ENCODE data around the gene PRPF6. TPM values are rescaled to one million over a fixed set of nuclear protein-coding genes. Genes with fewer than 3 reads are reported as not detected.

The PRPF6 gene
- total and polyA plus RNA-seq, 2 of the 13 experiments (the other 11 are each of a cell fraction or from before 2014, with no cell fraction given) = 63.7 to 101 TPM

DNA sequence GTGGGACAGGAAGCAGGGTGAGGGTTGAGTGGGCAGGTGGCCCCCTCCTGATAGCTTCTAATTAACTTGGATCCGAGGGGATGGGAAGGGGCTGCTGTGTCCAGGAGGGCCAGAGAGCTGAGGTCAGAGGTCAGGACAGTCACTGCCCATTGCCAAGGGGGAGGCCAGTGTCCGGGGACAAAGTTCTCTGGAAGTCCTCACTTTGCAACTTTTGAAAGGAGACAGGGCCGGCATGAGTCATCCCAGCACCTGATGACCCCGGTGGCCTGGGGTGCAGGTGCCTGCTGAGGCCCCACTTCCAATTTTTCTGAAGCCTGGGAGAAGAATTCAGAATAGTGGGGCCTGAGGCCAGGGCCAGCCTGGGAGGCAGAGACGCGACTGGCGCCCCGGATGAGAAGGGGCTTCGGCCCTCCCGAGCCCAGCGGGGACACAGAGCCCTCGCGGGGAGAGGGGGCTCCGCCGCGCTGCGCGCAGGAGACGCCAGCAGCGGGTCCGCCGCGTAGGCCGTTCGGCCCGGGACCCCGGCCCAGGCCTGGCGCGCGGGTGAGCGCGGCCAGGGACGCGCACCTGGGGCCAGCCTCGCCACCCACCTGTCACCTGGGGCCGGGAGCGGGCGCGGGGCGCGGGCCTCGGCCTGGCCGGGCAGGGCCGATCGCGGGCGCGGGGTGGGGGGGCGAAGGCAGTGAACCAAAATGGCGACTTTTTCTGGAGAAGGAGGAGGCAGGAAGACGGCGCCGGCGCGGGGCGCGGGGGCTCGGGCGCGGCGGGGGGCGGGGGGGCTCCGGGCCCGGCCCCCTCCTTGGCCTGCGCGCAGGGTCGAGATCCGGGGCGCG, 11.8 kb upstream of the PRPF6 start (continued):
- TF ChIP-seq, protein P1, sequence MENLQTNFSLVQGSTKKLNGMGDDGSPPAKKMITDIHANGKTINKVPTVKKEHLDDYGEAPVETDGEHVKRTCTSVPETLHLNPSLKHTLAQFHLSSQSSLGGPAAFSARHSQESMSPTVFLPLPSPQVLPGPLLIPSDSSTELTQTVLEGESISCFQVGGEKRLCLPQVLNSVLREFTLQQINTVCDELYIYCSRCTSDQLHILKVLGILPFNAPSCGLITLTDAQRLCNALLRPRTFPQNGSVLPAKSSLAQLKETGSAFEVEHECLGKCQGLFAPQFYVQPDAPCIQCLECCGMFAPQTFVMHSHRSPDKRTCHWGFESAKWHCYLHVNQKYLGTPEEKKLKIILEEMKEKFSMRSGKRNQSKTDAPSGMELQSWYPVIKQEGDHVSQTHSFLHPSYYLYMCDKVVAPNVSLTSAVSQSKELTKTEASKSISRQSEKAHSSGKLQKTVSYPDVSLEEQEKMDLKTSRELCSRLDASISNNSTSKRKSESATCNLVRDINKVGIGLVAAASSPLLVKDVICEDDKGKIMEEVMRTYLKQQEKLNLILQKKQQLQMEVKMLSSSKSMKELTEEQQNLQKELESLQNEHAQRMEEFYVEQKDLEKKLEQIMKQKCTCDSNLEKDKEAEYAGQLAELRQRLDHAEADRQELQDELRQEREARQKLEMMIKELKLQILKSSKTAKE (CRISPR knock-in tag; IDR thresholded peaks at IDR 0.05; ENCODE audit: borderline replicate concordance) = no peak
- no peak for TF ChIP-seq SETDB1 (CRISPR knock-in tag; IDR thresholded peaks at IDR 0.05; ENCODE audit: borderline replicate concordance)
- no peak for TF ChIP-seq ZFP41 (CRISPR knock-in tag; IDR thresholded peaks at IDR 0.05; ENCODE audit: borderline replicate concordance)
- TF ChIP-seq ZNF20 (CRISPR knock-in tag; IDR thresholded peaks at IDR 0.05) = no peak
- TF ChIP-seq, protein P2, sequence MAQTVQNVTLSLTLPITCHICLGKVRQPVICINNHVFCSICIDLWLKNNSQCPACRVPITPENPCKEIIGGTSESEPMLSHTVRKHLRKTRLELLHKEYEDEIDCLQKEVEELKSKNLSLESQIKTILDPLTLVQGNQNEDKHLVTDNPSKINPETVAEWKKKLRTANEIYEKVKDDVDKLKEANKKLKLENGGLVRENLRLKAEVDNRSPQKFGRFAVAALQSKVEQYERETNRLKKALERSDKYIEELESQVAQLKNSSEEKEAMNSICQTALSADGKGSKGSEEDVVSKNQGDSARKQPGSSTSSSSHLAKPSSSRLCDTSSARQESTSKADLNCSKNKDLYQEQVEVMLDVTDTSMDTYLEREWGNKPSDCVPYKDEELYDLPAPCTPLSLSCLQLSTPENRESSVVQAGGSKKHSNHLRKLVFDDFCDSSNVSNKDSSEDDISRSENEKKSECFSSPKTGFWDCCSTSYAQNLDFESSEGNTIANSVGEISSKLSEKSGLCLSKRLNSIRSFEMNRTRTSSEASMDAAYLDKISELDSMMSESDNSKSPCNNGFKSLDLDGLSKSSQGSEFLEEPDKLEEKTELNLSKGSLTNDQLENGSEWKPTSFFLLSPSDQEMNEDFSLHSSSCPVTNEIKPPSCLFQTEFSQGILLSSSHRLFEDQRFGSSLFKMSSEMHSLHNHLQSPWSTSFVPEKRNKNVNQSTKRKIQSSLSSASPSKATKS (CRISPR knock-in tag; IDR thresholded peaks at IDR 0.05) = no peak
- no peak for TF ChIP-seq CENPX (CRISPR knock-in tag; IDR thresholded peaks at IDR 0.05)
- TF ChIP-seq FOXA3 (CRISPR knock-in tag; IDR thresholded peaks at IDR 0.05) = peak; percentile 35; the same call in 1 of the 2 replicates
- peak; percentile 55; the same call in 1 of the 2 replicates for TF ChIP-seq ZNF264 (CRISPR knock-in tag; IDR thresholded peaks at IDR 0.05)
- TF ChIP-seq, protein P3, sequence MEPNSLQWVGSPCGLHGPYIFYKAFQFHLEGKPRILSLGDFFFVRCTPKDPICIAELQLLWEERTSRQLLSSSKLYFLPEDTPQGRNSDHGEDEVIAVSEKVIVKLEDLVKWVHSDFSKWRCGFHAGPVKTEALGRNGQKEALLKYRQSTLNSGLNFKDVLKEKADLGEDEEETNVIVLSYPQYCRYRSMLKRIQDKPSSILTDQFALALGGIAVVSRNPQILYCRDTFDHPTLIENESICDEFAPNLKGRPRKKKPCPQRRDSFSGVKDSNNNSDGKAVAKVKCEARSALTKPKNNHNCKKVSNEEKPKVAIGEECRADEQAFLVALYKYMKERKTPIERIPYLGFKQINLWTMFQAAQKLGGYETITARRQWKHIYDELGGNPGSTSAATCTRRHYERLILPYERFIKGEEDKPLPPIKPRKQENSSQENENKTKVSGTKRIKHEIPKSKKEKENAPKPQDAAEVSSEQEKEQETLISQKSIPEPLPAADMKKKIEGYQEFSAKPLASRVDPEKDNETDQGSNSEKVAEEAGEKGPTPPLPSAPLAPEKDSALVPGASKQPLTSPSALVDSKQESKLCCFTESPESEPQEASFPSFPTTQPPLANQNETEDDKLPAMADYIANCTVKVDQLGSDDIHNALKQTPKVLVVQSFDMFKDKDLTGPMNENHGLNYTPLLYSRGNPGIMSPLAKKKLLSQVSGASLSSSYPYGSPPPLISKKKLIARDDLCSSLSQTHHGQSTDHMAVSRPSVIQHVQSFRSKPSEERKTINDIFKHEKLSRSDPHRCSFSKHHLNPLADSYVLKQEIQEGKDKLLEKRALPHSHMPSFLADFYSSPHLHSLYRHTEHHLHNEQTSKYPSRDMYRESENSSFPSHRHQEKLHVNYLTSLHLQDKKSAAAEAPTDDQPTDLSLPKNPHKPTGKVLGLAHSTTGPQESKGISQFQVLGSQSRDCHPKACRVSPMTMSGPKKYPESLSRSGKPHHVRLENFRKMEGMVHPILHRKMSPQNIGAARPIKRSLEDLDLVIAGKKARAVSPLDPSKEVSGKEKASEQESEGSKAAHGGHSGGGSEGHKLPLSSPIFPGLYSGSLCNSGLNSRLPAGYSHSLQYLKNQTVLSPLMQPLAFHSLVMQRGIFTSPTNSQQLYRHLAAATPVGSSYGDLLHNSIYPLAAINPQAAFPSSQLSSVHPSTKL (CRISPR knock-in tag; IDR thresholded peaks at IDR 0.05) = peak; percentile 66
- peak; percentile 48; the same call in 1 of the 2 replicates for TF ChIP-seq ZNF773 (CRISPR knock-in tag; IDR thresholded peaks at IDR 0.05; ENCODE audit: borderline replicate concordance)
- TF ChIP-seq HNF4A (CRISPR knock-in tag; IDR thresholded peaks at IDR 0.05) = peak; percentile 96
- TF ChIP-seq ZNF274 (CRISPR knock-in tag; IDR thresholded peaks at IDR 0.05) = peak; percentile 75; the same call in 1 of the 2 replicates

All from HepG2 (cell line).